Large intestine (tissue), 3 donors: ENCODE data around the gene DOCK2. TPM values are rescaled to one million over a fixed set of nuclear protein-coding genes. Genes with fewer than 3 reads are reported as not detected.

Source experiments
- DNase-seq, 2 donors: peaks; one replicate each; pipeline versions ENCODE4 v3.0.0 to v3.0.0-alpha.2; 2013
- H3K27ac ChIP-seq: one replicate; pipeline ENCODE4 v1.5.1; 2013; ENCODE audit warnings: low read length
- H3K27me3 ChIP-seq: 2 replicates; pipeline ENCODE4 v1.6.1; 2013; ENCODE audit warnings: low read length; ENCODE audit not compliant: control insufficient read depth, insufficient read depth
- H3K36me3 ChIP-seq: 2 replicates; pipeline ENCODE4 v1.6.1; 2013; ENCODE audit warnings: low read length; ENCODE audit not compliant: control insufficient read depth, insufficient read depth
- H3K4me1 ChIP-seq: one replicate; pipeline ENCODE4 v1.6.1; 2013; ENCODE audit warnings: low read length; ENCODE audit not compliant: control insufficient read depth, insufficient read depth
- H3K4me3 ChIP-seq: one replicate; pipeline ENCODE4 v1.5.1; 2013; ENCODE audit warnings: low read length
- H3K9me3 ChIP-seq: one replicate; pipeline ENCODE4 v1.6.1; 2013; ENCODE audit warnings: mild to moderate bottlenecking, low read depth, low read length, moderate library complexity; ENCODE audit not compliant: control insufficient read depth
- WGBS: methylation state at CpG from one replicate; pipeline ENCODE4 v1.1.5; 2013; ENCODE audit warnings: low lambda C conversion rate; ENCODE audit not compliant: insufficient coverage; 5-methylcytosine and 5-hydroxymethylcytosine counted together
- polyA plus RNA-seq: library from polyadenylated mRNA; unstranded; fragments of 120-200 nt; gene quantifications from one replicate; pipeline ENCODE4 v1.2.1, GENCODE V29; 2013

DOCK2 gene
- polyA plus RNA-seq, 1 donor: 6.2 TPM

- Histone ChIP-seq H3K27me3 (no peaks in the 10 kb centered on the region), H3K4me3 (no peak overlapping the region), H3K9me3 (no peaks in the 10 kb centered on the region), H3K36me3 (no peaks in the 10 kb centered on the region), H3K27ac (no peak overlapping the region), H3K4me1 (no peaks in the 10 kb centered on the region)
- no peak for DNase-seq
- no CpG with 5 or more reads among the region's 12 CpGs for WGBS
These were observed 471.3 kb downstream of the DOCK2 start for GRCh38 chr5:170108266-170108785.

GRCh38 chr5:170109059-170110031 is 472.3 kb downstream of the DOCK2 start:
- WGBS: no CpG with 5 or more reads among the region's 7 CpGs
- H3K4me3 ChIP-seq: no peak overlapping the region
- no peaks in the 10 kb centered on the region for H3K9me3 ChIP-seq
- no peaks in the 10 kb centered on the region for H3K36me3 ChIP-seq
- H3K27ac ChIP-seq: no peak overlapping the region
- H3K27me3 ChIP-seq: no peaks in the 10 kb centered on the region
- H3K4me1 ChIP-seq: no peaks in the 10 kb centered on the region
- DNase-seq: no peak

GRCh38 chr5:170110403-170111087 is 473.5 kb downstream of the DOCK2 start:
- WGBS: no CpG with 5 or more reads among the region's 3 CpGs
- DNase-seq: no peak
- H3K36me3 ChIP-seq: no peaks in the 10 kb centered on the region

DNA sequence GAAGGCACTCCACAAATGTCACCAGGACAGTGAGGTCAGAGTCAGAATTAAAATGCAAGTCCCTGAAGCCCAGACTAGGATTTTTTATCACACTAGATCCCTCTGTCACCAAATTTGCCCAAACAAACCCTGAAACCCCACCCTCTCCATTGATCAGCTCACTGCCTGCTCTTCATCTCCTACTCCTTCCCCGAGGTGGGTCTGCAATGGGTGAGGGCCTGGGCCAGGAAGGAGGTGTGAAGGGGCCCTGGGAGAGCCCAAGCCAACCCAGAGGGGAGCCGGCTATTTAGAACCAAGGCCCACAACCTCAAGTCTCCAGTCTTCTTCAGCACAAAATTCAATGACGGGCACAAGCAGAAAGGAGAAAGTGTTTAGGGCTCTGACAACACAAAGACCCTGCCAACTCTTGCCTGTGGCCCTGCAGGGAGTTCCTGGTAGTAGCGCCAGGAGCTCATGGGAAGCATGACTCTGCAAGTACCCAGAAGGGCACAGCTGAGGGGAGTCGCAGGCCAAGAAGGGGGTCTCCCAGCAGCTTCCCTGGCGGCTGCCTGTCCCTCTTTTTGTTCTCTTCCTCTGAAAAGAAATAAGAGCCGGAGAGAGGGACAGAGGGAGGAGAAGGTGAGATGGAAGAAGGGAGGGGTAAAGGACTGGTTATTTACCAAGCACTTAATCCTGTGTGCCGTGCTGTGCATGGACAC is 474.2 kb downstream of the DOCK2 start:
- Histone ChIP-seq H3K9me3 (no peaks in the 10 kb centered on the region), H3K27me3 (no peaks in the 10 kb centered on the region), H3K4me1 (no peaks in the 10 kb centered on the region), H3K36me3 (no peaks in the 10 kb centered on the region), H3K4me3 (no peak overlapping the region), H3K27ac (no peak overlapping the region)
- WGBS: no CpG with 5 or more reads among the region's 8 CpGs
- DNase-seq: no peak

More at GRCh38 chr5:170110403-170111087, 473.5 kb downstream of the DOCK2 start:
- Histone ChIP-seq H3K4me3 (no peak overlapping the region), H3K27ac (no peak overlapping the region), H3K4me1 (no peaks in the 10 kb centered on the region), H3K27me3 (no peaks in the 10 kb centered on the region), H3K9me3 (no peaks in the 10 kb centered on the region)

DNA sequence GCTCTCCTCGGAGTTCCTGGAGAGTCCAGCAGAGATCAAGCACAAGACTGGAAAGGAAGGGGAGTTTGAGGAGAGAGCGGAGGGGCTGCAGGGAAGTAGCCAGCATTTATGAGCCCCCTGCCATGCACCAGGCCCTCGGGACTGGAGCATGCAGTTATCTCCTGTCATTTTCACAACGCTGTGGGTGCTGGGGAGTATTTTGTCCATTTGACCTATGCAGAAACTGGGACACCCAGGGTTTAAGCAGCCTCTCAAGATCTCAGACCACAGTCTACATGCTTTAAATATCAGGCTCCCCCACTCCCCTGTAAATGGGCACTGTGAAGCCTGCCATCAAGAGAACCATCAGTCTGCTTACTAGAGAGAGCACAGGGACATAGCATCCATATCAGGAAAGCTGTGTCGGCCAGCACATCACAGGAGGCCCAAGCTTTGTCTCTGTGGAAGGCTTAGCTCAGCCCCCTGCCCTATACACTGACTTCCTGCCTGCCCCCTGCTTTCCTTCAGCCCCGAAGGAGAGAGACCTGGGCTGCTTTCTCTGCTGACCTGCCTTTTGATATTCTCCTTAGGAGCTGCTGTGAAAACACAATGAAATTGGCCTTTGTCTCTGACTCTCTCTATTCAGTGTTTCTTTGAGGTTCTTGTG is 475.9 kb downstream of the DOCK2 start:
- H3K27ac ChIP-seq: no peak overlapping the region
- no peaks in the 10 kb centered on the region for H3K36me3 ChIP-seq
- no peak for DNase-seq
- no peaks in the 10 kb centered on the region for H3K4me1 ChIP-seq
- no peaks in the 10 kb centered on the region for H3K9me3 ChIP-seq
- H3K4me3 ChIP-seq: no peak overlapping the region
- 67% methylated on average over 1 of the region's 6 CpGs for WGBS
- no peaks in the 10 kb centered on the region for H3K27me3 ChIP-seq

- Histone ChIP-seq H3K27ac (no peak overlapping the region), H3K9me3 (no peaks in the 10 kb centered on the region), H3K4me3 (no peak overlapping the region), H3K36me3 (no peaks in the 10 kb centered on the region), H3K27me3 (no peaks in the 10 kb centered on the region), H3K4me1 (no peaks in the 10 kb centered on the region)
- WGBS: no CpG with 5 or more reads among the region's 3 CpGs
- DNase-seq: no peak
These were observed 476.4 kb downstream of the DOCK2 start for GRCh38 chr5:170113522-170113900.

- no CpG with 5 or more reads among the region's 7 CpGs for WGBS
- Histone ChIP-seq H3K27me3 (no peaks in the 10 kb centered on the region), H3K4me3 (no peak overlapping the region), H3K27ac (no peak overlapping the region), H3K4me1 (no peaks in the 10 kb centered on the region), H3K9me3 (no peaks in the 10 kb centered on the region), H3K36me3 (no peaks in the 10 kb centered on the region)
- DNase-seq: no peak
These were observed 477.2 kb downstream of the DOCK2 start for GRCh38 chr5:170114271-170114670.

GRCh38 chr5:170115925-170116324 is 478.9 kb downstream of the DOCK2 start:
- no peak overlapping the region for H3K27ac ChIP-seq
- no CpG with 5 or more reads among the region's 2 CpGs for WGBS
- no peak for DNase-seq

DNA sequence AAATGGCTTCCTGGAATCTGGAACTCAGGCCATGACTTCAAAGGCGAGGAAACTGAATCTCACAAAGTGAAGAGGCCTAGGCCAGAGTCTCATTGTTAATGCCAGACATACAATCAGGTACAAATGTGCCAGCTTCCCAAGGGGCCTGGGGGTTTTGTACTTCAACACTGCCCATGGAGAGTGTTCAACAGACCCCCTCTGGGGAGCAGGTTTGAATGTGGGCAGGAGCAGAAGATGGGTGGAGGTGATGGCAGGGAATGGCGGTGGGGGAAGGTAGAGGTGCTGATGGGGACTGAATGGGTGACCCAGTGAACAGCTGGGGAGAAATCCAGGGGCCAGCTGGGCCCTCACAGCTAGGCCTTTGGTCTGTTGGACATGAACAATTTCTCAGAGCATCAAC is 480.7 kb downstream of the DOCK2 start:
- H3K36me3 ChIP-seq: no peaks in the 10 kb centered on the region
- no CpG with 5 or more reads among the region's 2 CpGs for WGBS

More at GRCh38 chr5:170115925-170116324, 478.9 kb downstream of the DOCK2 start:
- Histone ChIP-seq H3K9me3 (no peaks in the 10 kb centered on the region), H3K4me3 (no peak overlapping the region), H3K36me3 (no peaks in the 10 kb centered on the region), H3K4me1 (no peaks in the 10 kb centered on the region), H3K27me3 (no peaks in the 10 kb centered on the region)

GRCh38 chr5:170120576-170120975 is 483.5 kb downstream of the DOCK2 start:
- Histone ChIP-seq H3K36me3 (no peaks in the 10 kb centered on the region), H3K9me3 (no peaks in the 10 kb centered on the region), H3K4me3 (no peak overlapping the region), H3K27me3 (no peaks in the 10 kb centered on the region), H3K4me1 (no peaks in the 10 kb centered on the region), H3K27ac (no peak overlapping the region)
- no peak for DNase-seq
- no CpG with 5 or more reads among the region's 2 CpGs for WGBS

More for the DNA sequence above, 480.7 kb downstream of the DOCK2 start:
- no peaks in the 10 kb centered on the region for H3K27me3 ChIP-seq
- no peak overlapping the region for H3K27ac ChIP-seq
- no peaks in the 10 kb centered on the region for H3K9me3 ChIP-seq
- no peaks in the 10 kb centered on the region for H3K4me1 ChIP-seq
- no peak overlapping the region for H3K4me3 ChIP-seq
- DNase-seq: no peak
